Mesothelial cell of epicardium (in vitro differentiated cells): Measurements from ENCODE around the gene NCOA1. TPM values are rescaled to one million over a fixed set of nuclear protein-coding genes. Genes with fewer than 3 reads are reported as not detected.
"Not testable (repeated sequence)": the region's sequence is repeated elsewhere in the genome, so short reads cannot be mapped to it uniquely, and the experiment has no call there.

Source experiments
- DNase-seq, 2 experiments: peaks; one replicate each; pipeline ENCODE4 v3.0.0; 2021; ENCODE audit warnings: low spot score in 2 of 2; ENCODE audit not compliant: unreplicated experiment in 2 of 2
- H3K27ac Mint-ChIP-seq: 2 replicates; pipeline ENCODE4 v1.8.0; 2021; ENCODE audit warnings: mixed read lengths
- H3K27me3 Mint-ChIP-seq: 2 replicates; pipeline ENCODE4 v1.8.0; 2021; ENCODE audit warnings: low read depth, mixed read lengths
- H3K36me3 Mint-ChIP-seq: 2 replicates; pipeline ENCODE4 v1.8.0; 2021; ENCODE audit warnings: mixed read lengths
- H3K4me1 Mint-ChIP-seq: 2 replicates; pipeline ENCODE4 v1.8.0; 2021; ENCODE audit warnings: mixed read lengths
- H3K4me3 Mint-ChIP-seq: 2 replicates; pipeline ENCODE4 v1.8.0; 2021; ENCODE audit warnings: mild to moderate bottlenecking, moderate library complexity, mixed read lengths
- H3K9me3 Mint-ChIP-seq: 2 replicates; pipeline ENCODE4 v1.8.0; 2021; ENCODE audit warnings: mixed read lengths
- CTCF ChIP-seq: fragments of 200-600 bp; sonication (generic); IDR thresholded peaks from one replicate; pipeline ENCODE4 v1.5.0; 2021; ENCODE audit warnings: antibody characterized with exemption; ENCODE audit not compliant: unreplicated experiment
- total RNA-seq: library from RNA; stranded (reverse); gene quantifications from 3 replicates; pipeline ENCODE4 v1.2.1, GENCODE V29; 2021

Gene NCOA1
- total RNA-seq, 1 donor from 2014 or later, result 35.1 TPM

GRCh38 chr2:24792874-24793760, 302.1 kb downstream of the NCOA1 start, which contains the start of the genes CENPO and PTRHD1:
Gene CENPO, plus strand, starts transcription at chr2:24793425. Its CDS starts 495 bp downstream, at chr2:24793920.
Gene PTRHD1, minus strand, starts transcription at chr2:24793391. Its CDS starts 14 bp downstream, at chr2:24793377.
- H3K4me3 Mint-ChIP-seq, result peak within 1 kb of the TSS; percentile 98
- peak; percentile 75 for TF ChIP-seq CTCF
- peak within 1 kb of the TSS; percentile 99 for H3K27ac Mint-ChIP-seq
- H3K36me3 Mint-ChIP-seq, result peaks cover 21% of the 10 kb centered on the region
- no peaks in the 10 kb centered on the region for H3K27me3 Mint-ChIP-seq
- DNase-seq, result peak; percentile 95 to 96
- H3K4me1 Mint-ChIP-seq, result peaks cover 19% of the 10 kb centered on the region
- no peaks in the 10 kb centered on the region for H3K9me3 Mint-ChIP-seq

GRCh38 chr2:24793761-24794435, 302.8 kb downstream of the NCOA1 start:
- Mint-ChIP-seq H3K4me3 (peak overlapping the region; percentile 98), H3K27me3 (no peaks in the 10 kb centered on the region), H3K4me1 (peaks cover 19% of the 10 kb centered on the region), H3K36me3 (peaks cover 25% of the 10 kb centered on the region), H3K27ac (peak overlapping the region; percentile 99), H3K9me3 (no peaks in the 10 kb centered on the region)
- DNase-seq, result no peak
- no peak for TF ChIP-seq CTCF

- Mint-ChIP-seq H3K4me1 (peaks cover 14% of the 10 kb centered on the region), H3K4me3 (no peak overlapping the region), H3K36me3 (peaks cover 44% of the 10 kb centered on the region), H3K27ac (no peak overlapping the region), H3K9me3 (peaks cover 4% of the 10 kb centered on the region), H3K27me3 (no peaks in the 10 kb centered on the region)
- no peak for DNase-seq
- TF ChIP-seq CTCF, result no peak
Measured at GRCh38 chr2:24797644-24798043, 306.6 kb downstream of the NCOA1 start.

- not testable (repeated sequence) for DNase-seq, H3K4me1 Mint-ChIP-seq, H3K4me3 Mint-ChIP-seq, H3K27me3 Mint-ChIP-seq, H3K27ac Mint-ChIP-seq
- peaks cover 69% of the 10 kb centered on the region for H3K36me3 Mint-ChIP-seq
- H3K9me3 Mint-ChIP-seq, result peaks cover 22% of the 10 kb centered on the region
Measured at GRCh38 chr2:24800487-24800886, 309.4 kb downstream of the NCOA1 start.

GRCh38 chr2:24805811-24806660, 315.0 kb downstream of the NCOA1 start:
- not testable (repeated sequence) for H3K27ac Mint-ChIP-seq, H3K4me3 Mint-ChIP-seq, H3K4me1 Mint-ChIP-seq, H3K27me3 Mint-ChIP-seq, DNase-seq
- peaks cover 50% of the 10 kb centered on the region for H3K36me3 Mint-ChIP-seq
- H3K9me3 Mint-ChIP-seq, result peaks cover 33% of the 10 kb centered on the region

- H3K36me3 Mint-ChIP-seq, result peaks cover 45% of the 10 kb centered on the region
- no peaks in the 10 kb centered on the region for H3K27me3 Mint-ChIP-seq
- H3K4me1 Mint-ChIP-seq, result no peaks in the 10 kb centered on the region
- peaks cover 32% of the 10 kb centered on the region for H3K9me3 Mint-ChIP-seq
- no peak overlapping the region for H3K4me3 Mint-ChIP-seq
- TF ChIP-seq CTCF, result no peak
- no peak for DNase-seq
- no peak overlapping the region for H3K27ac Mint-ChIP-seq
Measured at GRCh38 chr2:24806661-24807036, 315.6 kb downstream of the NCOA1 start.
